GM21825 (cell line): ENCODE results near the gene KCTD16.

Source experiments
- ATAC-seq: cut with Tn5 transposase; IDR thresholded peaks from one replicate; pipeline ENCODE4 v1.9.1; 2021; ENCODE audit warnings: mild to moderate bottlenecking, moderate library complexity; ENCODE audit not compliant: unreplicated experiment

The KCTD16 gene

GRCh38 chr5:144281784-144282183 lies 111.1 kb downstream of the KCTD16 start:
- ATAC-seq = no peak

DNA sequence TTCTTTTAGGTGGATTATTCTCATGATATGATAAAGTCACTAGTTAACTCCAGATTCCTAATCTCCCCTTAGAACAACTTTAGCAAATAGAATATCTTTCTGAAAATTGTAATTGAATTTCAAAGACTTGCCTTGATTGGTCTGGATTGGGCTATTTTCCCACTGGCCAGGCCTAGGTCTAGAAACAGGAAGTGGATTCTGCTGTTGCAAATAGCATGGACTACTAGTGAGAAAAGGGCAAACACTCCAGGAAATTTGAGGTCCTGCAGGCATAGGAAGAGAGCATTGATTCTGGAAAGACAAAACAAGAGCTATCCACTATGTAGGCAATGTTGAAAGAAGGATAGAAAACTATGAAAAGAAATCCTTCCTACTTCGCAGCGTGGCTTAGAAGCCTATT lies 113.4 kb downstream of the KCTD16 start:
- ATAC-seq = no peak

DNA sequence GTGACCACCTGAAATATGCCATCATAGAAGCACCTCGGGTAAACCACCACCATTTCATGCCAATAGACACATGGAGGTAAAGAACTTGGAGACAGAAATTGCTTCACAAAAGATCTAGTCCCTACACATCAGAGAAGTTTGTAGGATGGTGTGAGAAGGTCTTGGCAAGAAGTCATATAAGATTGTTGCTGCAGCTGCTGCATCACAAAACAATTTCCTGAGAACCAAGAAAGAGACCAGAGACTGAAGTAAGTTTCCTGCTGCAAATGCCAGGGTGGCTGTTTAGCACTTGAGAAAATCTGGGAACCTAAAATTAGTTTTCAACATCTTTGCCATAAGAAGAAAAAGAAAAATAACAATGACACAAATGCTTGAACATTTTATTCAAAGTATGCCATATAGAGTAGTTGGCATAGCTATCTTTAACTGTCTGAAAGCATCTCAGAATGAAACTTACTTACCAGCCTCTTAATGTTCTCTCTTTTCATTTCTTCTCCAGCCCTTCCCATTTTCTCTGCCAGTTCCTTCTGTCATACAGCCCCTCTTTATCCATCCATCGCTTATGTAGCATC lies 114.3 kb downstream of the KCTD16 start:
- no peak for ATAC-seq

- ATAC-seq = no peak
Measured at GRCh38 chr5:144289277-144289676, 118.6 kb downstream of the KCTD16 start.

GRCh38 chr5:144292029-144292428 lies 121.4 kb downstream of the KCTD16 start:
- ATAC-seq = no peak

GRCh38 chr5:144295284-144295683 lies 124.6 kb downstream of the KCTD16 start:
- ATAC-seq = no peak

DNA sequence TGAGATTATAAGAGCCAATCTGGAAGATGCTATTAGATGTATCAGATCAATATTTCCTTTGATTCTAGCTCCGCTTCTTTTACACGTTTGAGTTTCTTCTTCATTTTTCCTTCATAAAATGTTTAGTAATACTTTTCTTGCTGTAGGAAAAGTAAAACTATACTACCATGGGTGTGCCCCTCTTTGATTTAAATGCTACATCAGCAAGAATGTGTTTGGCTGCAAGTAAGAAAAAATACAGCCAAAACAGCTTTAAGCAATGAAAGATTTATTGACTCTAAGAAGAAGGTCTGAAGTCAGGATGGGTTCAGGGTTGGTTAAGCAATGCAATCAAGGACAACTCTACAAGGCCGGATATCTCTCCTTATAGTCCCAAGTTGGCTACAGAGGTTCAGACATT lies 126.4 kb downstream of the KCTD16 start:
- no peak for ATAC-seq

DNA sequence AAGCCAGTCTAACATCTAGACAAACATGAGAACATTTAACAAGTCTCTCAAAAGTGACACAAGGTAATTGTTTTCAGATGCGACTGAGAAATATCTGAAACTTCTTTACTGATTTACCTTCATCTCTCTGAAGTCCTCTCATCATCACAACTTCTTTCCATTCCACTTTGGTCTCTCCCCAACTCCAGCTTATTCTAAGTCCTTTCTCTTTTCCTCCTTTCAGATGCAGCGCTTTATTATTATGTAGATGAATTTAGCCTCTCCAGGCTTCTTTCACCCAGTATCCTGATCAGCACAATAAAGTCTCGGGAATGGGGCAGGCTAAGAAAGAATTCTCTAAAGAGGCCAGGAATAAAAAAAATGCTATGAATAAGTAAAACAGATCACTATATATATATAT lies 128.0 kb downstream of the KCTD16 start:
- ATAC-seq = no peak

GRCh38 chr5:144304688-144305087 lies 134.0 kb downstream of the KCTD16 start:
- no peak for ATAC-seq

- ATAC-seq = no peak
Measured at GRCh38 chr5:144307736-144308135, 137.1 kb downstream of the KCTD16 start.

GRCh38 chr5:144308174-144308573 lies 137.5 kb downstream of the KCTD16 start:
- no peak for ATAC-seq

DNA sequence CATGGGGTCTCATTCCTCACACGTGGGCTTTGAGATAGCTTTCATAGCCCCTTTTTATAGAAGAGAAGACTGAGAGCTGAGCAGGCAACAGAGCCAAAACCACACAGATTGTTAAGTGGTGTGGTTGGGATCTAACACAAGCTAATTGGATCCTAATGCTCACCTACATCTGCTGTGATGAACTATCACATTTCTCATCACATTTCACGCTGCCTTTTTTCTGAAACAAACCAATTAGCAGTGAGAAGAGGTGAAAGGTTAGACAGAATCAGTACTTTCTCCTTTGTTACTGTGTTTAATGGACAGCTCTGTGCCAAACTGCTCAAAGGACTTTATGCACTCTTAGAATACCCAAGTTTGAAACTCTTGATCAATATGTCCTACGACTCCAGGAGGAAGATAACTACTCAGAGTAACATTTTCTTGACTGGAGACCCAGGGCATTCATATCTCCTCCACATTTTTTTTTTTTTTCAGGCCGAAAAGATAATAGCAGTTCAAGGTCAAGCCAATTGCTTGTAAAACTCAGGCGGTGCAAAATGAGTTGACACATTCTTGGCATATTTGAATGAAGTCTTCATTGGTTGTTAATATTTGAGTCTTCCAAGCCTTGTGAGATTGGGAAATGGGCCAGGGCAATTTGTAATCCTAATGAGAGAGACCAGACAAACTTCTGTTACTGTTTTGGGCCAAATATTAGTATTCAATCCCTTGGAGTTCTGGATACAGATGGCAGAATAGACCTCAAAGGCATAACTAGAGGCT lies 138.4 kb downstream of the KCTD16 start:
- no peak for ATAC-seq

GRCh38 chr5:144310621-144311020 lies 139.9 kb downstream of the KCTD16 start:
- no peak for ATAC-seq

DNA sequence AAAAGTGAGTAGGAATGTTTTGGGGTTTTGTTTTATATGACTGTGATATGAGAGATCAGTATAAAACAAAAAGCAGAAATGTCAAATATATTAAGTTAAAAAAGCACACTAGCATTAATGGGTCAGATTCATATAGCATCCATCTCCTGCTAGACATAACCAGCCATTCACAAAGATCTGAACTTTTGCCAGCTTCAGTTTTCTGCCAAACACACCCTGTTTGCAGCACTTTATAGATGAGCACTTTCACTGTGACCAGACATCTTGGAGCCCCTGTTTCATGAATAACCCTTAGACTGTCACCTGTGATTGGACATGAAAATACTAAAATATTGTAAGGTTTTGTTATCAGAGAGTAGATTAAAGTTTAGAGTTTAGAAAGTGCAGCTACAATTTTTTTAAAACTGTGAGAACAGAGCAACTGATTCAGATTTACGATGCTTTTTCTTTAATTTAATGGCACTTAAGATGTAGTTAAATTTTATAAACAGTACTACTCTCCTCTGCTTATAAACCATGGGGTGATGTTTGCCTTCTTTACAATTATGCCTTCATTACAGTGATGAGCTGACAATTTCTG lies 142.6 kb downstream of the KCTD16 start:
- ATAC-seq = no peak

GRCh38 chr5:144315026-144315425 lies 144.4 kb downstream of the KCTD16 start:
- no peak for ATAC-seq

GRCh38 chr5:144315994-144316634 lies 145.4 kb downstream of the KCTD16 start:
- no peak for ATAC-seq

DNA sequence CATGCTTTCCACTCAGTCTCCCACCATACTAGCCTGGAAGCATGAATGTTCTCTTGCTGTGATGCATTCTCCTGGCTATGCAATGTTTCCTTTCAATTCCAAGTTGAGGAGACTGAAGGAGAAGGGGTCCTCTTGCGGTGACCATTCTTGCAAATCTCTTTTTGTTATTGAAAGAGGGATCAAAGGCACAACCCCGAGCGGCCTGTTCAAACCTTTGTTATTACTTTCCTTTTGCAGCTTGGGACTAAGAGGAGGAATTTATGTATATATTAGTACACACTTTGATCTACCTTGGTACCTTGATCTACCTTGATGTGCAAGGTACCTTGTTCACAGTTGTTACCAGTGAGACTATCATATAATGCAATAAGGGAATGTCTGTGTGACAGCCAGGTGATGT lies 147.3 kb downstream of the KCTD16 start:
- ATAC-seq = no peak

- no peak for ATAC-seq
Measured at GRCh38 chr5:144318460-144318859, 147.8 kb downstream of the KCTD16 start.

- ATAC-seq = no peak
Measured at GRCh38 chr5:144323181-144323580, 152.5 kb downstream of the KCTD16 start.

- no peak for ATAC-seq
Measured at GRCh38 chr5:144325532-144325931, 154.9 kb downstream of the KCTD16 start.

DNA sequence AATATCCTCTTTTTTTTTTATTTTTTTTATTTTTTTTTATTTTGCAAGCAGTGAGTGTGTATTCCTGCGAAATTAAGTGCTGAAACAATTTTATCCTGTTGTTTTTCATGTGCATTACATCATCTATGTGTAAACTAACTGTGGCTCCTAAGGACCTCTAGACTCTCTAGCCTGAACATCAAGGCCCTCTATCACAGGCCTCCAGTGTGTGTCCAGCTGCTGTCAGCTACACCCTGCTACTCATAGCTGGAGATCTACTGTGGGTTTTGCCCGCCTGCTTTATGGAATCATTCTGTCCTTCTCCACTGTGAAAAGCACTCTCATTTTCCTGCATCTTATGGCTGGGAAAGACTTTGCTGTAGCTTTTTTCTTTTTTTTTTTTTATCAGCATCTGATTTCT lies 157.8 kb downstream of the KCTD16 start:
- no peak for ATAC-seq

DNA sequence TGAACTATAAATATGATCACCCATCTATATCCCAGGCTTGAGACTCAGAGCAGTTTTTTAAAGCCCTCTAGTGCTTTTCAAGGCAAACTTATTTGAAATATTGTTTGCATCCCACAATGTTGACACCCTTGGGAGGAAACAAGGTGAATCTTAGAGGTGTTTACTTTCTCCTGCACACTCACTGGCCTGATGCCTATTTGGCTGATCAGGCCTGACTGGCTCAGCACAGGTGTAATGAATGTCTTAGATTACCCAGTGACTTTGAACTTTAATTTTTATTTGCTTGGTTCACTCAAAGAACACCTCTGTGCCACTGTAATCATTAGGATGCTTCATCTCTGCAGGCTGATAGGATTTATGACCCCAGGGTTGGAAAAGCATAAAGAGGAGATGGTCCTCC lies 158.3 kb downstream of the KCTD16 start:
- ATAC-seq = no peak
